Omental fat pad (tissue), 4 donors: Measurements from ENCODE around the gene C19orf73. TPM values are rescaled to one million over a fixed set of nuclear protein-coding genes. Genes with fewer than 3 reads are reported as not detected.

Experiments used
- ATAC-seq: fragments of 150-250 bp; one replicate; pipeline ENCODE4 v1.9.1; 2016; ENCODE audit warnings: mild to moderate bottlenecking, moderate library complexity; ENCODE audit not compliant: low FRiP score
- DNase-seq: peaks from one replicate; pipeline ENCODE4 v3.0.0-alpha.2; 2019; ENCODE audit warnings: low spot score
- total RNA-seq, 4 donors: library from RNA; depleted of rRNA; stranded (reverse); fragments of >200 nt; gene quantifications; one replicate each; pipeline ENCODE4 v1.1.0, GENCODE V29; 2016
- TF ChIP-seq, protein P1 (sequence below), 3 donors: fragments of 450-650 bp; IDR thresholded peaks; one replicate each; pipeline ENCODE4 v1.5.1; 2016 to 2017; ENCODE audit warnings: antibody characterized with exemption in 3 of 3, mild to moderate bottlenecking in 3 of 3, moderate library complexity in 2 of 3

The C19orf73 gene
- total RNA-seq, 4 donors from 2014 or later = 1.6 to 3.5 (median 2.9) TPM

- DNase-seq = no peak
- TF ChIP-seq, protein P1, sequence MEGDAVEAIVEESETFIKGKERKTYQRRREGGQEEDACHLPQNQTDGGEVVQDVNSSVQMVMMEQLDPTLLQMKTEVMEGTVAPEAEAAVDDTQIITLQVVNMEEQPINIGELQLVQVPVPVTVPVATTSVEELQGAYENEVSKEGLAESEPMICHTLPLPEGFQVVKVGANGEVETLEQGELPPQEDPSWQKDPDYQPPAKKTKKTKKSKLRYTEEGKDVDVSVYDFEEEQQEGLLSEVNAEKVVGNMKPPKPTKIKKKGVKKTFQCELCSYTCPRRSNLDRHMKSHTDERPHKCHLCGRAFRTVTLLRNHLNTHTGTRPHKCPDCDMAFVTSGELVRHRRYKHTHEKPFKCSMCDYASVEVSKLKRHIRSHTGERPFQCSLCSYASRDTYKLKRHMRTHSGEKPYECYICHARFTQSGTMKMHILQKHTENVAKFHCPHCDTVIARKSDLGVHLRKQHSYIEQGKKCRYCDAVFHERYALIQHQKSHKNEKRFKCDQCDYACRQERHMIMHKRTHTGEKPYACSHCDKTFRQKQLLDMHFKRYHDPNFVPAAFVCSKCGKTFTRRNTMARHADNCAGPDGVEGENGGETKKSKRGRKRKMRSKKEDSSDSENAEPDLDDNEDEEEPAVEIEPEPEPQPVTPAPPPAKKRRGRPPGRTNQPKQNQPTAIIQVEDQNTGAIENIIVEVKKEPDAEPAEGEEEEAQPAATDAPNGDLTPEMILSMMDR (IDR thresholded peaks at IDR 0.05) = no peak
Measured at GRCh38 chr19:49119411-49120324, 725 bp upstream of the C19orf73 start, which contains the start of gene PPFIA3. PPFIA3 (plus strand) TSS chr19:49119544; CDS start chr19:49127874, 8,330 bp downstream.

GRCh38 chr19:49117677-49118564 lies 1.0 kb downstream of the C19orf73 start:
- TF ChIP-seq, protein P1 (IDR thresholded peaks at IDR 0.05) = no peak
- ATAC-seq = no peak
- no peak for DNase-seq

More at GRCh38 chr19:49119411-49120324, 725 bp upstream of the C19orf73 start, which contains the start of gene PPFIA3:
- ATAC-seq = peak; percentile 34

DNA sequence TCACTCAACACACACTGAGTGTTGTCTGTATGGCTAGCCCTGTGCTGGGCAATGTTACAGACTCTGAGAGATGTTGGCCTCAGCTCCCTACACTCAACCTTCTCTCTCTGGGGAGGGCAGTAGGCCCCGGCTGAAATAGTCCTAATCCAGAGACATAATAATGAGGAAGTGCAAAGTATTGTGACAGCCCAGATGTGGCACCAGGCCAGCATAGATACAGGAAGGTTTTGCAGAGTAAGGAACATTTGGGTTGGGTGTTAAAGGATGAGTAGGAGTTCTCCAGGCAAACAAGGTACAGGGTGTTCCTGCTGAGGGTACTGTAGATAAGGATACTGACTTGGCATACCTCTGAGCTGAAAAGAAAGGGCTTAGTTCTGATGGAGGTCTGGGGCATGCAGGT lies 2.4 kb downstream of the C19orf73 start:
- DNase-seq (peak; percentile 35), ATAC-seq (no peak)
- TF ChIP-seq, protein P1 (IDR thresholded peaks at IDR 0.05) = no peak

DNA sequence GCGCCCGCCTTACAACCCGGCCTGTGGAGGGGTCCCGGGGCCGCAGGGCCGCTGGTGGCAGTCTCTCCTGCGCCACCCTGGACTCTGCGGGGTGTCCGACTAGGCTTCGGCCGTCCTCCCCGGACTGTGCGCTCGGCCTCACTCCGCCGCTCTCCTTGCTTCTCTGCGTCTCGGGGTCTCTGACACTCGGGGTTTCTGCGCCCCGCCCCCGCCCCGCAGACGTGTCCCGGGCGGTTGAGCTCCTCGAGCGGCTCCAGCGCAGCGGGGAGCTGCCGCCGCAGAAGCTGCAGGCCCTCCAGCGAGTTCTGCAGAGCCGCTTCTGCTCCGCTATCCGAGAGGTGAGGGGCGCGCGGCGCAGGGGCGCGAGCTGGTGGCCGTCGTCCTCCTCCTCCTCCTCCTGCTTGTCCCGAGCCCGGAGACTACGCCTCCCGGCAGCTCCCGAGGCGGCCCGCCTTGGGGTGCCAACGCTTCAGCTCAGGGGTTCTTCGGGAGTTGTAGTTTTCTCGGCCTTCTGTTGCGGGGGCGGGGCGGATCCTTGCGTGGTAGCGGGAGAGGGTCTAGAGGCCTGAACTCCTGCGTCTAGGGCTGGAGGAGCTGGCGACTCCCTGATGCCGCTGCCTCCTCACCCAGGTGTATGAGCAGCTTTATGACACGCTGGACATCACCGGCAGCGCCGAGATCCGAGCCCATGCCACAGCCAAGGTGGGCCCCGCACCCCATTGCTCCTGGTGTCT lies 4.1 kb downstream of the C19orf73 start:
- ATAC-seq (no peak), DNase-seq (no peak)
- TF ChIP-seq, protein P1 (IDR thresholded peaks at IDR 0.05) = no peak

DNA sequence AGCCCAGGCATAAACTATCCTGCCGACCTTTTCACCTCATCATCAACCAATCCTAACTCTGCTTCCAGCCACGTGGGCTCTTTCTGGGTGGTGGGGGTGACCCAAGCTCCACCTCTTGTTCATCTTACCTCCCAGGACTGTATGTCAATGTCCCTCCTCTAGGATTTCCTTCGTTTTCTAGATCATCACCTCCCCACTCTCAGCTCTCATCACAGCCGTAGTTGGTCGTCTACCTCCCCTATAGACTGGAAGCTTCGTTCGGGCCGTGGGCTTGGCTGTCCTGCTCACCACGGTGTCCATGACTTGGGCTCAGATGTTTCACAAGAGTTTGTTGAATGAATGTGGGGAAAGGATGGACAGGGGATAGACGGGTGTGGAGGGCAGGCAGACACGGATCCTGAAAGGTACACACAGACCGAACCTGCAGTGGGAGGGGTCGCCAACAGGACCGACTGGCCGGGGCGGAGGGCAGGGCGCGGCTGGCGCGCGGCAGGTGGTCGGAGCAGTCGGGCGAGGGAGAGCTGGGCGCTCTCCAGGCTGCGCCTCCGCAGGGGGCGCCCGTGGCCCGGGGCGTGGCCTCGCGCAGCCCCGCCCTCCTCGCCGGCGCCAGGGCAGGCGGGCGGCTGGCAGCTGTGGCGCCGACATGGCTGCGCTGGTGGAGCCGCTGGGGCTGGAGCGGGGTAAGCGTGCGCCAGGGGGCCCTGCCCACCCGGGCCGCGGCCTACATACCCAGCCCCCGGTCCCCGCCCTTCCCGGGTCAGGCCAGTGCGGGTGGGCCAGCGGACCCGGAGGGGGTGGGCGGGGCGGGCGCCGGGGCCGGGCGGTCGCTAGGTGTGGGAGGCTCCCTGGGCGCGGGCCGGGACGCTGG lies 4.9 kb downstream of the C19orf73 start, which contains the start of gene LIN7B:
LIN7B (plus strand) TSS at position 609 of the 868 bp plus-strand sequence; CDS start at position 644, 35 bp downstream.
- ATAC-seq (peak; percentile 70), DNase-seq (no peak)
- TF ChIP-seq, protein P1 (IDR thresholded peaks at IDR 0.05) = no peak
